OCI-LY1 (cell line): ENCODE data around the gene DTL.

Source experiments
- CTCF ChIP-seq: fragments of 200-600 bp; sonication (generic), shearing (Covaris generic); IDR thresholded peaks from 2 replicates; pipeline ENCODE4 v1.5.1; 2017; ENCODE audit warnings: mild to moderate bottlenecking, antibody characterized with exemption, low read length, moderate library complexity, mixed read lengths
- EZH2 ChIP-seq: fragments of 200-600 bp; sonication (generic), shearing (Covaris generic); IDR thresholded peaks from 2 replicates; pipeline ENCODE4 v1.8.0; 2017; ENCODE audit warnings: borderline replicate concordance, mixed run types, mild to moderate bottlenecking, antibody characterized with exemption, low read length, moderate library complexity, mixed read lengths

GRCh38 chr1:212034516-212035122 is 929 bp upstream of the DTL start:
- TF ChIP-seq CTCF (no peak), EZH2 (no peak)
